ENCODE measurements around the gene RBBP8NL. TPM values are rescaled to one million over a fixed set of nuclear protein-coding genes. Genes with fewer than 3 reads are reported as not detected.

The RBBP8NL gene
- total and polyA plus RNA-seq, 9 of the 15 experiments (the other 6 are each of a cell fraction or from before 2014, with no cell fraction given): not detected

GRCh38 chr20:62458275-62459251, 31.2 kb upstream of the RBBP8NL start (continued):
- TF ChIP-seq HES1 (IDR thresholded peaks at IDR 0.05; ENCODE audit: low read depth) (peak; percentile 72; the same call in 1 of the 2 replicates), ATF3 (IDR thresholded peaks at IDR 0.05) (no peak), ATF3 (CRISPR knock-in tag; conservative IDR thresholded peaks at IDR 0.05) (no peak), LEF1 (IDR thresholded peaks at IDR 0.05) (0 out of 2 replicates have a peak, but pooled peaks have one; percentile 29), E2F6 (IDR thresholded peaks at IDR 0.05; ENCODE audit: borderline replicate concordance in 1 of 2, extremely low read depth in 1 of 2, insufficient read depth in 1 of 2, insufficient read length in 1 of 2, low read depth in 1 of 2, low read length in 1 of 2, poor library complexity in 1 of 2, severe bottlenecking in 1 of 2) (peak in 1 of 2 experiments; percentile 25), EP300 (IDR thresholded peaks at IDR 0.05; ENCODE audit: low read length) (peak; percentile 14; the same call in 1 of the 2 replicates), FOXK2 (conservative IDR thresholded peaks at IDR 0.05 in 1 of 2, IDR thresholded peaks at IDR 0.05 in 1 of 2; ENCODE audit: low read depth in 2 of 2) (peak in 1 of 2 experiments; percentile 24; a peak in 1 of 4 replicates), L3MBTL2 (IDR thresholded peaks at IDR 0.05) (peak; percentile 58), KLF13 (tag; IDR thresholded peaks at IDR 0.05; ENCODE audit: borderline replicate concordance, low read depth) (no peak), ARID1B (IDR thresholded peaks at IDR 0.05) (peak; percentile 26; the same call in 1 of the 2 replicates), PURB (CRISPR knock-in tag; IDR thresholded peaks at IDR 0.05; ENCODE audit: low read depth) (no peak), SMAD4 (CRISPR knock-in tag; conservative IDR thresholded peaks at IDR 0.05) (peak; percentile 73), HMGN3 (IDR thresholded peaks at IDR 0.05; ENCODE audit: borderline replicate concordance, extremely low read depth, insufficient read length, low read depth, low read length) (peak; percentile 71), ETV5 (CRISPR knock-in tag; IDR thresholded peaks at IDR 0.05; ENCODE audit: low read depth) (no peak), TFAP4 (CRISPR knock-in tag; IDR thresholded peaks at IDR 0.05; ENCODE audit: borderline replicate concordance) (peak; percentile 40; the same call in 1 of the 2 replicates), MAZ (CRISPR knock-in tag; conservative IDR thresholded peaks at IDR 0.05 in 1 of 2, IDR thresholded peaks at IDR 0.05 in 1 of 2) (peak in 1 of 2 experiments; percentile 72; a peak in 1 of 4 replicates), ZNF24 (IDR thresholded peaks at IDR 0.05) (peak; percentile 52; the same call in 1 of the 2 replicates), CREM (IDR thresholded peaks at IDR 0.05; ENCODE audit: low read depth) (0 out of 2 replicates have a peak, but pooled peaks have one; percentile 35), ZNF263 (CRISPR knock-in tag; IDR thresholded peaks at IDR 0.05; ENCODE audit: borderline replicate concordance) (peak; percentile 12; the same call in 1 of the 2 replicates), RCOR1 (IDR thresholded peaks at IDR 0.05; ENCODE audit: borderline replicate concordance in 1 of 2, low read depth in 2 of 2, low read length in 2 of 2) (peak in 1 of 2 experiments; percentile 50; a peak in 1 of 4 replicates)

Measured in K562 (cell line).